ENCODE measurements around the gene SEC14L3.

Gene SEC14L3

DNA sequence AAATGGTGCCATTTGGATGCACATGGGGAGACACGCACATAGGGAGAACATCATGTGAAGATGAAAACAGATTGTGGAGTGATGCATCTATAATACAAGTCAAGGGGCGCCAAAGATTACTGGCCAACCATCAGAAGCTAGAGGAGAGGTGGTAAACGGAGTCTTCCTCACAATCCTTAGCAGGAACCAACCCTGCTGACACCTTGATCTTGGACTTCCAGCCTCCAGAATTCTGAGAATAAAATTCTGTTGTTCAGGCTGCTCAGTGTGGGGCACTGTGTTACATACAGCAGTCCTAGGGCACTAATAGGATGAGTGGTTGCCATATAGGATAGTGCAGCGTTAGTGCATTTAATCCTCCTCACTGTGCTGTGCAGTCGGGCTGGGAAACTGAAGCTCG lies 41.6 kb upstream of the SEC14L3 start:
- TF ChIP-seq, protein P1, sequence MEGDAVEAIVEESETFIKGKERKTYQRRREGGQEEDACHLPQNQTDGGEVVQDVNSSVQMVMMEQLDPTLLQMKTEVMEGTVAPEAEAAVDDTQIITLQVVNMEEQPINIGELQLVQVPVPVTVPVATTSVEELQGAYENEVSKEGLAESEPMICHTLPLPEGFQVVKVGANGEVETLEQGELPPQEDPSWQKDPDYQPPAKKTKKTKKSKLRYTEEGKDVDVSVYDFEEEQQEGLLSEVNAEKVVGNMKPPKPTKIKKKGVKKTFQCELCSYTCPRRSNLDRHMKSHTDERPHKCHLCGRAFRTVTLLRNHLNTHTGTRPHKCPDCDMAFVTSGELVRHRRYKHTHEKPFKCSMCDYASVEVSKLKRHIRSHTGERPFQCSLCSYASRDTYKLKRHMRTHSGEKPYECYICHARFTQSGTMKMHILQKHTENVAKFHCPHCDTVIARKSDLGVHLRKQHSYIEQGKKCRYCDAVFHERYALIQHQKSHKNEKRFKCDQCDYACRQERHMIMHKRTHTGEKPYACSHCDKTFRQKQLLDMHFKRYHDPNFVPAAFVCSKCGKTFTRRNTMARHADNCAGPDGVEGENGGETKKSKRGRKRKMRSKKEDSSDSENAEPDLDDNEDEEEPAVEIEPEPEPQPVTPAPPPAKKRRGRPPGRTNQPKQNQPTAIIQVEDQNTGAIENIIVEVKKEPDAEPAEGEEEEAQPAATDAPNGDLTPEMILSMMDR (IDR thresholded peaks at IDR 0.05; ENCODE audit: insufficient read depth, low read length, poor library complexity, severe bottlenecking) = no peak
- H3K36me3 ChIP-seq (ENCODE audit: control insufficient read depth, insufficient read depth, low read length) = no peaks in the 10 kb centered on the region
- H3K27me3 ChIP-seq (replicated peaks; ENCODE audit: control insufficient read depth, insufficient read depth, low read length) = no peaks in the 10 kb centered on the region; the same call in 1 of the 2 replicates
- no peak for DNase-seq (ENCODE audit: extremely low read depth, insufficient read length)
- no peak overlapping the region for H3K4me3 ChIP-seq (replicated peaks; ENCODE audit: low read depth, low read length)

- Histone ChIP-seq H3K27me3 (replicated peaks; ENCODE audit: control insufficient read depth, insufficient read depth, low read length) (no peaks in the 10 kb centered on the region; the same call in 1 of the 2 replicates), H3K36me3 (ENCODE audit: control insufficient read depth, insufficient read depth, low read length) (no peaks in the 10 kb centered on the region), H3K4me3 (replicated peaks; ENCODE audit: low read depth, low read length) (no peak overlapping the region)
- TF ChIP-seq, protein P1 (IDR thresholded peaks at IDR 0.05; ENCODE audit: insufficient read depth, low read length, poor library complexity, severe bottlenecking) = no peak
- DNase-seq (ENCODE audit: extremely low read depth, insufficient read length) = no peak
Measured at GRCh38 chr22:30511911-30512310, 40.1 kb upstream of the SEC14L3 start.

GRCh38 chr22:30511109-30511508 lies 39.3 kb upstream of the SEC14L3 start:
- TF ChIP-seq, protein P1 (IDR thresholded peaks at IDR 0.05; ENCODE audit: insufficient read depth, low read length, poor library complexity, severe bottlenecking) = no peak
- no peaks in the 10 kb centered on the region for H3K36me3 ChIP-seq (ENCODE audit: control insufficient read depth, insufficient read depth, low read length)
- no peak for DNase-seq (ENCODE audit: extremely low read depth, insufficient read length)
- H3K4me3 ChIP-seq (replicated peaks; ENCODE audit: low read depth, low read length) = no peak overlapping the region
- no peaks in the 10 kb centered on the region; the same call in 1 of the 2 replicates for H3K27me3 ChIP-seq (replicated peaks; ENCODE audit: control insufficient read depth, insufficient read depth, low read length)

DNA sequence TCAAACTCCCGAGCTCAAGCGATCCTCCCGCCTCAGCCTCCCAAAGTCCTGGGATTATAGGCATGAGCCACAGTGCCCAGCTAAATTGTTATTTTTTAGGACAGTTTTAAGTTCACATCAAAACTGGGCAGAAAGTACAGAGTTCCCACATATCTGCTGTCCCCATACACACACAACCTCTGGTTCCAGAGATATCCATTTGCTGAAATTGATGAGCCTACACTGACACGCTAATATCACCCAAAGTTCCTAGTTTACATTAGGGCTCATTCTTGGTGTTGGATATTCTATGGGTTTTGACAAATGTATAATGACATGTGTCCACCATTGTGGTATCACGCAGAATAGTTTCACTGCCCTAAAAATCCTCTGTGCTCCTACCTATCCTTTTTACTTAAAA lies 36.4 kb upstream of the SEC14L3 start:
- H3K4me3 ChIP-seq (replicated peaks; ENCODE audit: low read depth, low read length) = no peak overlapping the region
- H3K36me3 ChIP-seq (ENCODE audit: control insufficient read depth, insufficient read depth, low read length) = no peaks in the 10 kb centered on the region
- H3K27me3 ChIP-seq (replicated peaks; ENCODE audit: control insufficient read depth, insufficient read depth, low read length) = no peaks in the 10 kb centered on the region
- DNase-seq (ENCODE audit: extremely low read depth, insufficient read length) = no peak
- TF ChIP-seq, protein P1 (IDR thresholded peaks at IDR 0.05; ENCODE audit: insufficient read depth, low read length, poor library complexity, severe bottlenecking) = no peak

GRCh38 chr22:30507670-30508069 lies 35.9 kb upstream of the SEC14L3 start:
- Histone ChIP-seq H3K36me3 (ENCODE audit: control insufficient read depth, insufficient read depth, low read length) (no peaks in the 10 kb centered on the region), H3K27me3 (replicated peaks; ENCODE audit: control insufficient read depth, insufficient read depth, low read length) (no peaks in the 10 kb centered on the region), H3K4me3 (replicated peaks; ENCODE audit: low read depth, low read length) (no peak overlapping the region)
- no peak for DNase-seq (ENCODE audit: extremely low read depth, insufficient read length)
- TF ChIP-seq, protein P1 (IDR thresholded peaks at IDR 0.05; ENCODE audit: insufficient read depth, low read length, poor library complexity, severe bottlenecking) = no peak

- no peak for DNase-seq (ENCODE audit: extremely low read depth, insufficient read length)
- Histone ChIP-seq H3K4me3 (replicated peaks; ENCODE audit: low read depth, low read length) (no peak overlapping the region), H3K27me3 (replicated peaks; ENCODE audit: control insufficient read depth, insufficient read depth, low read length) (no peaks in the 10 kb centered on the region), H3K36me3 (ENCODE audit: control insufficient read depth, insufficient read depth, low read length) (no peaks in the 10 kb centered on the region)
- TF ChIP-seq, protein P1 (IDR thresholded peaks at IDR 0.05; ENCODE audit: insufficient read depth, low read length, poor library complexity, severe bottlenecking) = no peak
Measured at GRCh38 chr22:30506507-30506968, 34.7 kb upstream of the SEC14L3 start.

Data from GM06990 (cell line).